ENCODE data around the gene RGS9. TPM values are rescaled to one million over a fixed set of nuclear protein-coding genes. Genes with fewer than 3 reads are reported as not detected.
"Not testable (repeated sequence)": the region's sequence is repeated elsewhere in the genome, so short reads cannot be mapped to it uniquely, and the experiment has no call there.

RGS9 gene
- total and polyA plus RNA-seq, 4 donors = 1.0 to 4.0 (median 2.1) TPM

DNA sequence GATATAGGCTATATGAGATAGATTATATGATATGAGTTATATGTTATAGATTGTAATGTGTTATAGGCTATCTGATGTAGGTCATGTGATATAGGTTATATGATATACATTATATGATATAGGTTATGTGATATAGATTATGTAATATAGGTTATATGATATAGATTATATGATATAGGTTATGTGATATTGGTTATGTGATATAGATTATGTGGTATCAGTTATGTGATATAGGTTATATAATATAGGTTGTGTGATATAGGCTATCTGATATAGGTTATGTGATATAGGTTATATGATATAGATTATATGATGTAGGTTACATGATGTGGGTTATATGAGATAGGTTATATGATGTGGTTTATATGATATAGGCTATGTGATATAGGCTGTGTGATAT, 68.5 kb downstream of the RGS9 start (continued):
- TF ChIP-seq SP1 (IDR thresholded peaks at IDR 0.05) (no peak), YY1 (IDR thresholded peaks at IDR 0.05) (no peak), RAD21 (IDR thresholded peaks at IDR 0.05) (no peak), JUND (IDR thresholded peaks at IDR 0.05) (no peak)
- TF ChIP-seq, protein P1, sequence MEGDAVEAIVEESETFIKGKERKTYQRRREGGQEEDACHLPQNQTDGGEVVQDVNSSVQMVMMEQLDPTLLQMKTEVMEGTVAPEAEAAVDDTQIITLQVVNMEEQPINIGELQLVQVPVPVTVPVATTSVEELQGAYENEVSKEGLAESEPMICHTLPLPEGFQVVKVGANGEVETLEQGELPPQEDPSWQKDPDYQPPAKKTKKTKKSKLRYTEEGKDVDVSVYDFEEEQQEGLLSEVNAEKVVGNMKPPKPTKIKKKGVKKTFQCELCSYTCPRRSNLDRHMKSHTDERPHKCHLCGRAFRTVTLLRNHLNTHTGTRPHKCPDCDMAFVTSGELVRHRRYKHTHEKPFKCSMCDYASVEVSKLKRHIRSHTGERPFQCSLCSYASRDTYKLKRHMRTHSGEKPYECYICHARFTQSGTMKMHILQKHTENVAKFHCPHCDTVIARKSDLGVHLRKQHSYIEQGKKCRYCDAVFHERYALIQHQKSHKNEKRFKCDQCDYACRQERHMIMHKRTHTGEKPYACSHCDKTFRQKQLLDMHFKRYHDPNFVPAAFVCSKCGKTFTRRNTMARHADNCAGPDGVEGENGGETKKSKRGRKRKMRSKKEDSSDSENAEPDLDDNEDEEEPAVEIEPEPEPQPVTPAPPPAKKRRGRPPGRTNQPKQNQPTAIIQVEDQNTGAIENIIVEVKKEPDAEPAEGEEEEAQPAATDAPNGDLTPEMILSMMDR (IDR thresholded peaks at IDR 0.05; ENCODE audit: low read depth, low read length, missing input control) = no peak

DNA sequence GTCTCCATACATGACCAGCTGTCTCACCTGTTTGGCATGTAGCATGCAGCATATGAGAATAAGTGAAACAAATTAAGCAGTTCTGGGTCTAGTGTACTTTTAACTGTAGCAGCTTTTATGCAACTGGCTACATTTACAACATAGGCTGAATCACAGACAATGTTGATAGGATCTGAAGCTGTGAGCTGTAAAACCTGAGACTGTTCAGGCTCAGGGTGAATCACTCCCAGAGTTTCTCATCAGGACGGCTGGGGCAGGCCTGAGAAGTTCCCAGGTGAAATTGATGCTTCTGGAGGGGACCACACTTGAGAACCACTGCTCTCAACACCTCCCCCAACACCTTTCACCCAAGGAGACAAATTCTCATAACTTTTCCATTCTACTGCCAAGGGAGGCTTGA, 70.3 kb downstream of the RGS9 start:
- DNase-seq (ENCODE audit: low spot score); H3K4me3 ChIP-seq (ENCODE audit: low read depth in 1 of 3, low read length in 3 of 3); H3K4me1 ChIP-seq (ENCODE audit: control insufficient read depth in 4 of 4, insufficient read depth in 4 of 4, low read length in 3 of 4); H3K9me3 ChIP-seq (ENCODE audit: control insufficient read depth in 4 of 4, low read length in 3 of 4); H3K9ac ChIP-seq (ENCODE audit: low read depth in 1 of 2, low read length in 2 of 2); H3K27me3 ChIP-seq (ENCODE audit: control insufficient read depth in 4 of 4, insufficient read depth in 4 of 4, low read length in 3 of 4); H3K36me3 ChIP-seq (ENCODE audit: control insufficient read depth in 4 of 4, insufficient read depth in 3 of 4, low read depth in 1 of 4, low read length in 3 of 4); H3K27ac ChIP-seq (ENCODE audit: low read depth in 1 of 2, low read length in 2 of 2): not testable (repeated sequence)
- 77% methylated on average over 1 of the region's 1 CpG for whole genome bisulfite sequencing

DNA sequence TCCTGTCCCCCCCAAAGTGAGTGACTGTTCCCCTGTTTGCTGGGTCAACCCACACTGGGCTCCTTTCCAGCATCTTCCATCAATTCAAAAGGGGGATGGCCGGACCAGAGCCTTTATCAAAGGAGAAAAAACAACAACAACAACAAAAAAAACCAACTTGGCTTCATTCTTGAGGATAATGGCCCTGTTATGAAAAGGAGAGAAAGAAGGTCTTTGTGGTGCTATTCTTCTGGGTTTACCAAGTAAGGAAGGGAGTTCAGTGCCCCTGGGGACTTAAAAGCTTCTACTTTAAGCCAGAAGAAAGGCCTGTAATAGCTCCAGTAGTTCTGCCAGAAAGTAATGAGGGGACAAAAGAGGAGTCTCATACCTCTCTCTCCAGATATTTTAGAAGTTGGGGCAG, 71.5 kb downstream of the RGS9 start:
- TF ChIP-seq, protein P2, sequence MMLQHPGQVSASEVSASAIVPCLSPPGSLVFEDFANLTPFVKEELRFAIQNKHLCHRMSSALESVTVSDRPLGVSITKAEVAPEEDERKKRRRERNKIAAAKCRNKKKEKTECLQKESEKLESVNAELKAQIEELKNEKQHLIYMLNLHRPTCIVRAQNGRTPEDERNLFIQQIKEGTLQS (IDR thresholded peaks at IDR 0.05) = no peak
- TF ChIP-seq NR2F2 (IDR thresholded peaks at IDR 0.05) = no peak
- TF ChIP-seq FOXA1 (IDR thresholded peaks at IDR 0.05) = no peak
- TF ChIP-seq EGR1 (IDR thresholded peaks at IDR 0.05; ENCODE audit: low read depth in 2 of 2) = no peak
- TF ChIP-seq SP1 (IDR thresholded peaks at IDR 0.05) = no peak
- TF ChIP-seq RXRA (IDR thresholded peaks at IDR 0.05) = no peak
- TF ChIP-seq HNF4G (IDR thresholded peaks at IDR 0.05) = no peak
- TF ChIP-seq, protein P3, sequence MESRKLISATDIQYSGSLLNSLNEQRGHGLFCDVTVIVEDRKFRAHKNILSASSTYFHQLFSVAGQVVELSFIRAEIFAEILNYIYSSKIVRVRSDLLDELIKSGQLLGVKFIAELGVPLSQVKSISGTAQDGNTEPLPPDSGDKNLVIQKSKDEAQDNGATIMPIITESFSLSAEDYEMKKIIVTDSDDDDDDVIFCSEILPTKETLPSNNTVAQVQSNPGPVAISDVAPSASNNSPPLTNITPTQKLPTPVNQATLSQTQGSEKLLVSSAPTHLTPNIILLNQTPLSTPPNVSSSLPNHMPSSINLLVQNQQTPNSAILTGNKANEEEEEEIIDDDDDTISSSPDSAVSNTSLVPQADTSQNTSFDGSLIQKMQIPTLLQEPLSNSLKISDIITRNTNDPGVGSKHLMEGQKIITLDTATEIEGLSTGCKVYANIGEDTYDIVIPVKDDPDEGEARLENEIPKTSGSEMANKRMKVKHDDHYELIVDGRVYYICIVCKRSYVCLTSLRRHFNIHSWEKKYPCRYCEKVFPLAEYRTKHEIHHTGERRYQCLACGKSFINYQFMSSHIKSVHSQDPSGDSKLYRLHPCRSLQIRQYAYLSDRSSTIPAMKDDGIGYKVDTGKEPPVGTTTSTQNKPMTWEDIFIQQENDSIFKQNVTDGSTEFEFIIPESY (IDR thresholded peaks at IDR 0.05) = no peak
- TF ChIP-seq, protein P1 (IDR thresholded peaks at IDR 0.05; ENCODE audit: low read depth, low read length, missing input control) = no peak
- TF ChIP-seq RAD21 (IDR thresholded peaks at IDR 0.05) = no peak
- Histone ChIP-seq H3K9me3 (ENCODE audit: control insufficient read depth in 4 of 4, low read length in 3 of 4) (no peaks in the 10 kb centered on the region), H3K27ac (ENCODE audit: low read depth in 1 of 2, low read length in 2 of 2) (no peak overlapping the region), H3K4me3 (ENCODE audit: low read depth in 1 of 3, low read length in 3 of 3) (no peak overlapping the region), H3K9ac (ENCODE audit: low read depth in 1 of 2, low read length in 2 of 2) (no peak overlapping the region), H3K27me3 (ENCODE audit: control insufficient read depth in 4 of 4, insufficient read depth in 4 of 4, low read length in 3 of 4) (no peaks in the 10 kb centered on the region), H3K4me1 (ENCODE audit: control insufficient read depth in 4 of 4, insufficient read depth in 4 of 4, low read length in 3 of 4) (no peaks in the 10 kb centered on the region), H3K36me3 (ENCODE audit: control insufficient read depth in 4 of 4, insufficient read depth in 3 of 4, low read depth in 1 of 4, low read length in 3 of 4) (no peaks in the 10 kb centered on the region)
- 86% methylated on average over 1 of the region's 1 CpG for WGBS
- DNase-seq (ENCODE audit: low spot score) = no peak

All from liver (tissue), 9 donors.